Activated CD8-positive, alpha-beta memory T cell treated with anti-CD3 and anti-CD28 coated beads, Interleukin-2, amount 50 U/mL, for 4 hours (primary cell): ENCODE results near the gene SPAG16.
"Not testable (repeated sequence)": the region's sequence is repeated elsewhere in the genome, so short reads cannot be mapped to it uniquely, and the experiment has no call there.

ENCODE experiments used
- DNase-seq: peaks from one replicate; pipeline ENCODE4 v3.0.0-alpha.2; 2020

The SPAG16 gene

DNA sequence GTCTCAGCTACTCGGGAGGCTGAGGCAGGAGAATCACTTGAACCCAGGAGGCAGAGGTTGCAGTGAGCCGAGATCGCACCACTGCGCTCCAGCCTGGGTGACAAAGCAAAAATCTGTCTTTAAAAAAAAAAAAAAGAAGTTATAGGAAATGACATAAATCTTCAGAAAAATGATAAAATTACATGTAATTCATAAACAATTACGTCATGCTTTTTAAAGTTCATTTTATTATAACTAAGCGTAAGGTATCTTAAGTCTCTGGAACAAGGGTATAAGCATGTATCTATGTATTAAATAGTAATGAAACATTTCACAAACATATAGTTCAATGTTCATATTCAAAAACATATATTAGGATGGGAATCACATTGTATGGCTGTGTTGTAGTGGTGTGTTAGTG lies 425.9 kb downstream of the SPAG16 start:
- DNase-seq: no peak

DNA sequence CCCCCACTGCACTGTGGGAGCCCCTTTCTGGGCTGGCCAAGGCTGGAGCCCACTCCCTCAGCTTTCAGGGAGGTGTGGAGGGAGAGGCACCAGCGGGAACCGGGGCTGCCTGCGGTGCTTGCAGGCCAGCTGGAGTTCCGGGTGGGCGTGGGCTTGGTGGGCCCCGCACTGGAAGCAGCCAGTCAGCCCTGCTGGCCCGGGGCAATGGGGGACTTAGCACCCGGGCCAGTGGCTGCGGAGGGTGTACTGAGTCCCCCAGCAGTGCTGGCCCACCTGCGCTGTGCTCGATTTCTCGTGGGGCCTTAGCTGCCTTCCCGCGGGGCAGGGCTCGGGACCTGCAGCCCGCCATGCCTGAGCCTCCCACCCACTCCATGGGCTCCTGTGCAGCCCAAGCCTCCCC lies 434.1 kb downstream of the SPAG16 start:
- not testable (repeated sequence) for DNase-seq

DNA sequence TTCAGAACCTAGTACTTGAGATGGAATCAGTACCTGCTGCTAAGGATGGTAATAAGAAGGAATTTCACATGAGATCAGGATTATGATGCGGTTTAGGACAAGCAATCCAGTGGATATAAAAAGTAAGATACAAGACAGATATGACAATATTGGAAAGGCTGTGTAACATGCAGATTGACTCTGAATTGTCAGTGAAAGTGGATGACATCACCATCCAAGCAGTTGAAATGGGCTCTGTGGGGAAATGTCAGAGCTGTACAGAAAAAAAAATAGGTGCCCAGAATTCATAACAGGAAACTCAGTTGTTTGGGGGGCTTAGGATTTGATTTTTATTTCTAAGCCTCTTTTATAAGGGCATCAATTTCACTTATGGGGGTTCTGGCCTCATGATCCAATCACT lies 438.3 kb downstream of the SPAG16 start:
- DNase-seq: no peak

DNA sequence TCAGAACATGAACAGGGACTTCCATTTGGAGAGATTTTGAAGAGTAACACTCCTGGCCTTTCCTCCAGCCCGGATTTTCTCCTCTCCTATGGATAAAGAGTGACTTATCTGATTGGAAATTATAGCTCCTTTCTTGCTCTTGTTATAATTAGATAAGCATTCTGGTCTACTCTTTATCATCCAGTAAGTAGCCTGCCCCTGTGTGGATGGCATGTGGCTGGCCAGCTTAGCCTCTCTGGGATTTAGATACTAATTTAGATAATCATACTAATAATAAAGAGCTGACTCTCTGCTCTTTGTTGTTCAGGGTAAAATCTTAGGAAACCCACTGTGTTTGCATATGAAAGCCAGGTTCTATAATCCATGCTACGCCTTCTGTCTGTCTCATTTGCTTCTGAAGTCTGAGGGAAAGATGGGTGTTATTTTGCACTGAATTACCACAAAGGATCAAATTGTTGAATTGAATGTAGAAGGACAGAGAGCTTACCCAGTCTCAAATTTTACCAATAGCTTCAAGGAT lies 438.8 kb downstream of the SPAG16 start:
- no peak for DNase-seq

DNA sequence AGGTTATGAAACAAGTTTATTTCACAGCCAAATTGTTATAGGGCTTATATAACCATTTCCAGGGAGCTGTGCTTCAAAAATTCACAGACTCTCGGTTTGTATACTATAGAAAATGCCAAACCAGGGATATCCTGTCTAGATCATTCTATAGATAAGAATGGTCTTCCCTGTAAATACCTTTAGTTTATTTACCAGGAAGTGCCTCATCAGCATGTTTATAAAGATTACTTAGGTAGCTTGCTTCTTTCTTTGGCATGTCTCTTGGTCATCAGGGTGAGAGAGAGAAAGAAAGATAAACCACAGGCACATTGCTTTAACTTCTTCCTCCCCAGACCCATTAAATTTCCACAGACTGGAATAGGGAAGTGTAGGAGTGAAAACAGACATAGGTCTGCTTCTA lies 439.4 kb downstream of the SPAG16 start:
- DNase-seq: no peak

DNA sequence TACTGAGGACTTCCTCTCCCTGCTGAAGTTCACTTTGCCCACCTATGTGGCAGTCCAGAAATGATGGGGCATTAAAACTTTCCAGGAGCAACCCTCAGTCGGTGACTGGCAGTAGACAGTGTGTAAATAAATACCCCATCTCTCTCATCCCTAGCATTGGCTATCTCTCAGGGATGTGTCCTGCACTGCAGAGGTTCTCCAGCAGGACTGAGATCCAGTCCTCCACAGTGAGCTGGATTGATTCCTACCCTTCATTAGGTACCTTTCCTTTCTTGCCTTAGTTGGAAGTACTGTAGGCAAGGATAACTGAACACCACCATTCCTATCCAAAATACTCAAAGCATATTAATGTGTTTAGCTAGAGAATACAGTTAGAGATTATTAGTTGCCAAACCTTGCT lies 441.8 kb downstream of the SPAG16 start:
- DNase-seq: no peak

DNA sequence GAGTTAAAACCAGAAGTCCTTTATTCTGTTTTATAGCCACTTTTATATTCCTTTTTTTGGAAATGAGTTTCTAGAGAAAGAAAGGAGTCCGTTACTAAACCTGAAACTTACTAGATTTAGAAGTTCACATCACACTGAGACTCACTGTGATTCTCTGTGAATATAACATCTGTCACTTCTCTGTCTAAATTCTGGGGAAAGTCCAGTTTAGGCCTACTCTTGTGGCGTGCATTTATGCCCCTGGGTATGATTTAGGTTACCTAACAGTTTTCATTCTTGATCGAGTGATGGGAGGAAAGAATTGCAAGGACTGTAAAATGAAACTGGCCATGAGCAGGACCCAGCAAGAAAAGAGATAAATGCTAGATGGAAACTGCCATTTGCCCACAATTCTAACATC lies 449.6 kb downstream of the SPAG16 start:
- no peak for DNase-seq

DNA sequence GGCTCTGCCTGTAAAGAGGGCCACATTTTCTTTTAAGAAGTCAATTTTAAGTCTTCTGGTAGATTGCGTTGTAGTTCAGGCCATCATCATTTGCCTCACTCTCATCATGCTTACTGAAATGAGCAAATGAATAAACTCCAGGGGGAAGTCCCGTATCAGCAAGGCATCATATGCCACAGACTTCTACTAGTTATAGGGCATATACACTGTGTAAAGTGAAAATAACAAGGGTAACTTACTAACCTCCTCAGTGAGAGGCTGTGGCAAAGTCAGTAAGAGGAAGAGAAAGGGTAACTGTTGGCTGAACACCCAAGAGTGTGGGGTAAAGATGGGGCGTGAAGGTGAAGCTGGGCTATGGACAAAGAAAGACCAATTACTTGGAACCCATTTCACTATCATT lies 456.2 kb downstream of the SPAG16 start:
- no peak for DNase-seq

DNA sequence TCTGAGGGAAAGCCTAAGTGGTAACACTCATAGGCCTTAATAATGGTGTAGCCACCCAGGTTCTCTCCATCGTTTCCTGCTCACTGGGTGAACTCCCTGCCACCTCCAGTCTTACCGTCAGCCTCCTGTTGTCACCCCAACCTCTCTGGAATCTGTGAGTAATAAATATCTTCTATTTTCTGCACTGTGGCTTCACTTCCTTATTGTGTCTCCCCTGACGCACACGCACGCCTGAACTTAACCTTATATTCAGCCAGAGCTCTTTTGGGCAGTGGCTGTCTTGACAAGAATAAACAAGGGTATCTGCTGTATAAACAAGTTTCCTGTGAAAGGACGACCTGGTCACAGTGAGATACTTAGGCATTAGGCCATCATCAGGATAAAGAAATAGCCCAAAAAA lies 467.2 kb downstream of the SPAG16 start:
- no peak for DNase-seq

DNA sequence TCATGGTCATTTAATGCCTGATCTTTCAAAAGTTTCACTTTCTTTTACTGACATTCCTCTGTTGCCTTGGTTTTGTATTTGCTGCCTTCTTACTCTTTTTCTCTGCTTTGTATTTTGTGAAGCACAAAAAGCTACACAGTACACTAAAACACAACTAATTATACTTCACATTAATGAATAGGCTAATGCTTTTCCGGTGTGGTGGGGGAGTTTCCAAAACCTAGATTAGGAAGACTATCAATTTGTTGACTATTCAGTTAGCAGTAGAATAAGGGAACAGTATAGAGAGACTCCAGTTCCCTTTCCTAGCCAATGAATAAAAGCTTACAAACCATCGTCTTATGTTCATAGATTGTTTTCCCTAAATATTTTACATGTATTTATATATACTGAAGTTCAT lies 468.3 kb downstream of the SPAG16 start:
- no peak for DNase-seq

DNA sequence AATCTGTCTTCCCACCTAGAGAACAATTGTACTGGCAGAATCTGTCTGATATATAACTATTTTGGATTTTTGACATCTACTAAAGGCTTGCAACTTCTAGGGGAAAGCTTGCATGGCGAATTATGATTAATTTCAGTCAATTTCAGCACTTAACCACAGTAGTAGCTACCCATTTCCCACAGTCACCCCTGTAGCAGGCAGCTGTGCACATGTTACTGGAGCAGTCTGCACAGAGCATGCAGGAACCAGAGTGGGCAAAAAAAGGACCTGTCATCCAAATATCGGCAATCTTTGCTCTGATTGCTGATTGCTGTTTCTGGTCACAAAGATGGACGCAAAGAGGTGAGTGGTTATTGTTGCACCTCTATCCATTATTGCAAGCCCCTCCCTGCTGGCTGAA lies 473.3 kb downstream of the SPAG16 start:
- no peak for DNase-seq

DNA sequence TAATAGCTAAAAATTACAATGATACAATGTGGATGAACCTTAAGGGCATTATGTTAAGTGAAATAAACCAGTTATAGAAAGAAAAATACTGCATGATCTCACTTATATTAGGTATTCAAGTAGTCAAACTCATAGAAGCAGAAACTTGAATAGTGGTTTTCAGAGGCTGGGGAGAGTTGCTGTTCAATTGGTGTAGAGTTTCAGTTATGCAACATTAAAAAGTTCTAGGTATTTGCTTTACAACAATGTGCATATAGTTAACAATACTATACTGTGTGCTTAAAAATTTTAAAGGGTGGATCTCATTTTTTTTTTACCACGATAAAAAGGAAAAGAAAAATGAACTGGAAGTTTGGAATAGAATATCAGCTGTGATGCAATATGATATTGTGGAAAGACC lies 479.1 kb downstream of the SPAG16 start:
- DNase-seq: no peak

DNA sequence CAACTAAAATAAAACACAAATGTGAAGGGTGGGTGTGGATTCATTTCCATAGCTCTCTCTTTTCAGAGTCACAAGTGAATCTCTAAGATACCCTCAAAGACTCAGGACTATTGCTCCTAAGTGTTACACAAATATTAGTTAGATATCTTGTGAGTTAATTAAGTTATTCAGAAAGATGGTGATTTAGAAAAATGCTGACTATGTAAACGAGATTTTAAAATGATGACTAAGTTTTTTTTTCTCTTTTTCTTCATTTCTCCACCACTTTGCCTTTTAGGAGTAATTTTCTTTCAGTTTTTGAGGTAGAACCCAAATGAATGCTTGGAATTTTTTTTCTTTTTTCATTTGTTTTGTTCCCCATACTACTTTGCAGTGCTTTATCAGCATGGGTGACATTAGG lies 479.7 kb downstream of the SPAG16 start:
- DNase-seq: no peak

DNA sequence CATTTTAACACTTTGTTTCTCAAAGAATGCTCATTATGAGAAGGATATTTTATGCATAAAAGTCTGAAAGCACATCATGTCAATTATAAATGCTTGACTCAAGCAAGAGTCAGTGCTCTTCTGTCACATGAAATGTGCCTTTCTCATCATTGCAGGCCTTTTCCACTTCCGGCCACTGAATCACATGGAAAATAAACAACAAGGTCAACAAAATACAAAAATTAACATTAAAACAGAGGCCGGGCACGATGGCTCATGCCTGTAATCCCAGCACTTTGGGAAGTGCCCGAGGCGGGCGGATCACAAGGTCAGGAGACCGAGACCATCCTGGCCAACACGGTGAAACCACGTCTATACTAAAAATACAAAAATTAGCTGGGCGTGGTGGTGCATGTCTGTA lies 480.6 kb downstream of the SPAG16 start:
- DNase-seq: no peak

DNA sequence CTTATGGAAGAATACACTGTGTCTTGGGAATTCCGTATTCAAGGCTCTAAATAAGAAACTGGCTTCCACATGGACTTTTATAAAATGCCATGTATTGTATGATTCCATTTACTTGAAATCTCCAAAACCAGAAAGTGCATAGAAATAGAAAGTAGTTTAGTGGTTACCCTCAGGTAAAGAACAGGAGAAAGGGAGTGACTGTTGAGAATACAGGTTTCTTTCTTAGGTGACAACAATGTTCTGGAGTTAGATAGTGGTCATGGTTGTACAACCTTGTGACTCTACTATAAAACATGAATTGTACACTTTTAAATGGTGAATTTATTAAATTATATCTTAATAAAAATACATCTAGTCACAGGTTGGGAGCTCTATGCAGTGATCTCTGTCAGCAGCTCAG lies 481.8 kb downstream of the SPAG16 start:
- DNase-seq: no peak

DNA sequence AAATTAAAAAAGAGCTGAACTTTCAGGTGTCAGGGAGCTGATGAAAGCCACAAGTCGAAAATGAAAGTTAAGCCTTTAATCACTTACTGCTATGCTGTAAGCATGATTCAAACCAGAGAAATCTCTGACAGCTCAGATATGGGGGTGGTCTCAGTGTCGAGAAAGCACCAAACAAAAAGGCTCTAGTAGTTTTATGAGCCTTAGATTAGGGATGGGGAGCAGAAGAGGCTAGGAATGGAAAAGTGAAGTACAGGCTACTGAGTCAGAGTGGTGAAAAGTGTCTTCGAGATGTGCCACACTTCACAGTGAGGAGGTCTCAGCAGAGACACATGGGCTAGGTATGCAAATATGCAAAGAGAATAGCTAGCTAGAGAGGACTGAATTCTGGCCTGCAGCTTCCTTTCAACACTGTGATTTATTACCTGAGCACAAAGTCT lies 482.2 kb downstream of the SPAG16 start:
- no peak for DNase-seq

DNA sequence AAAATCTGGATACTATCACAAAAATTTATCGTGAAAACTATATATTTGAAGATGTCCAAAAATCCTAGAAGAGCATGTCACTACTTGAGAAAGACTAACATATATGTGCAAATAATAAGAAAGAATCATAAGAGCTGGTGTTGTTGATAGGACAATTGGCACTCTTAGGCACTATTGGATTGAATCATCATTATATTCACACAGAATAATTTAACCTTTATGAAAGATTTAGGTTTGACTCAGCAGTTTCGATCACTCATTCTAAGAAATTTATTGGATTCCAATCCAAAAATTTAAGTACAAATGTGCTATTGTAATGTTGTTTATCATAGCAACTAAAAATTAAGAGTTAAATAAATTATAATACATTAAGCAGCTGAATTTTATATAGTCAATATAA lies 503.6 kb downstream of the SPAG16 start:
- DNase-seq: no peak

DNA sequence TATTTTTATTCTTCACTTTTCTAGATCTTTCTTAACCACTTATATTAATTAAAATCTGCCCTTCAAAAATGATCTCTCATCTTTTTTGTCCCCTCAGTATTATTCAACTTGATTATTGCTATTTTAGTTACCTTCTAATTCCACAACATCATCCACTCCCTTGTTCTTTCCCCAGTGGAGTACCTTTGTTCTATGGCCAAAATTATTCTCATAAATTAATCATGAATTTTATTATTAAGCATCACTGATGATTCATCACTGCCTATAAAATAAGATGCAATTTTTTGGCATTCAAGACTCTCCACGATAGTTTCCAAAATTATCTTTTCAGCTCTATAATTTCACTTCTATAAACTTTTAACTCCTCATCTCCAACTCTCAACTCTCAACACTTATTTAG lies 505.7 kb downstream of the SPAG16 start:
- DNase-seq: no peak

DNA sequence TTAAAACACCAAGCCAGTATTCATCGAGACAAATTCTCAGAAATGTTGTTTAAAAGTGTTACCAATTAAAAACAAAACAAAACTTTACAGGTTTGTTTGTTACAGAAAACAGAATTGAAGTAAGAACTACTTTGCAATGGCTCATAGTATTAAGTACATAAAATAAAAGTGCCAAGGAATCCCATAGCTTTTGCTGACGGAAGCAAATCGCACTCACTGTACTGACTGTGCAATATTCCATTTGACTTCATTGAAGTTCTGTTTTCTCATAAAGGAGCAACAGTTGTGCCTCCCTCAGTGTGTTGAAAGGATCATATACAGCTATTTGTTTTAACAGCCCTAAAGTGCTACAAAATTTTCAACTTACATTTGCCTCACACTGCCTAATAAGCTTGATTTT lies 507.8 kb downstream of the SPAG16 start:
- no peak for DNase-seq

DNA sequence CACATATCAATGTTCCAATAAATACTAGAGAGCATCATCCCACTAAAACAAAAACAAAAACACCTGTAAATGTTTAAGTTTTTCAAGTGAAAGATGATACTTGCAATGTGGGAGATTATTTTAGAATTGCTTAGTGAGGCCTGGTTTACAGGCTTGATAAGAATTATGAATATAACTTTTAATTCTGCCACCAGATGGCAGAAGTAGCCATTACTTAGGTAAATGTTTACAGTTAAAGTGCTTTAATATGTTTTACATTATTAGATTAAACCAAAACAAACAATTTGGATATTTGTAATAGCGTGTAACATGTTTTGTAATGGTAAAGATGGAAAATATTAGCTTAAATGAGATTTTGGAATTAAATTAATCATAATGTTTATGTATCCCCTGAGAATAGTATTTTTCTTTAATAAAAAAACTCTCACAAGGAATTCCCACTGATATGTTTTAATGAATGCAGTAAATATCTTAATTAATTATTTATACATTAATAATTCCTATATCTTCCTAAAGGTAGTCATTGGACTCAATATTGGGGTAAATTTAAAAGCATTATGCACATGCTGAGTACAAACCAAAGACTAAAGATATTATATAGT lies 522.0 kb downstream of the SPAG16 start:
- DNase-seq: no peak

DNA sequence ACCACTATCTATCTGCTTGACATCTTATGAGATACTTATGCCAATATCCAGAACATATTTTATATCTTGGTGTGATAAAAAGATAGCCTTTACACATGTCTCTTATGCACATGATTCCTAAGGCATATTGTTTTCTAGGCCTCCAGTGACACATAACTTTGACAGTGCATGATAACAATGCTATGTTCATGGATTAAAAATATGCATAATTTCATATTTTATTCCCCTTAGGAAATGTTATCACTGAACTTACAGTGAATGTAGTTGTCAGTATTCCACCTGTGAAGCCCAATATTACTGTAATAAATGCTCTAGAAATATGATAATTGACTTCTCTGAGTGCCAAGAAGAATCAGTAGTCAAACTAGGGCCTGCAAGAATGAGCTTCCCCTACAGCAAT lies 532.3 kb downstream of the SPAG16 start:
- no peak for DNase-seq

DNA sequence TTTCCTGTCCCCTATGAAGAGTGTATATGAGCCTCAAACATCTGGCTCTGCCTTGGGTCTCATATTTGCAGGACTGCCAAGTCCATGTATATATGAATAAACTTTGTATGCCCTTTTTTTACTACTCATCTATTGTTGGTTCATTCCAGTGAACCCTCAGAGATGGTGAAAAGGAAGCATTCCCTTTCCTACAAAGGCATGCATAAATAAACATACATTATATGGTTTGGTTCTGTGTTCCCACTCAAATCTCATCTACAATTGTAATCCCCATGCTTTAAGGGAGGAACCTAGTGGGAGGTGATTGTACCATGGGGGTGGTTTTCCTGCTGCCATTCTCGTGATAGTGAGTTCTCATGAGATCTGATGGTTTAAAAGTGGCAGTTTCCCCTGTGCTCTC lies 534.2 kb downstream of the SPAG16 start:
- DNase-seq: no peak

DNA sequence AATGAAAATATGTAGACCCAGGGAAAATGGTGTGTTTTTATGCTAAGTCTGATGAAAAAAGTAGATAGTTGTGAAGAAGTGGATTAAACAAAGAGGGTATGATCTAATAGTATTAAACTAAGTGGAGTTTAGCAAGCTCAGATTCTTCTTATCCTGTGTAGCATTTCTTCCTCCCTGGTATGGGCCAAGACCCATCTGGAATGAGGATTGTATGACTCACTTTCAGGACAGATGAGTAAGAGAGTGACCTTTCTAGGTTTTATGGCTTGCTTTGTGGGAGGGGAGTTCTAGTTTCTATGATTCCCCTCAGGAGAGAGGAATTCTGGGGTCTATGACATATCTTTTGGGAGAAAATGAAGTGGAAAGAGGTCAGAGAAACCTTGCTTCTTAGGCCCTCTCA lies 550.1 kb downstream of the SPAG16 start:
- DNase-seq: no peak

DNA sequence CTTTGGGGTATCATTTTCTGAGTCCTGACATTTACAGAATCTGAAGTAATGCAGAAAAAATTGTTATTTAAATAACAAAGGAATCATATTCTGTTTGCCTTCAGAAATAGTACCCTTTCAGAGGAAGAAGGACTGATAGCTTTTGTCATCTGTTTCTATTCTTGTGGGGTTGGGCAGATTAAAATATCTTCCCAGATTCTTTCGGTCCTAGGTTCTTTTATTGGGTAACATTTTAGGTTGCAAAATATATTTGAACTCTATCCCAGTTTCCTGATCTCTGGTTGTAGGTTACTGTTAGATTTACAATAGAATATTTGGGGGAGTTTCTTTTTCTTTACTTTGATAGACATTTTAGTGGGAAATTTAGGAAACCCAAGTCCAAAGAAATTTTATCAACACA lies 550.5 kb downstream of the SPAG16 start:
- no peak for DNase-seq

DNA sequence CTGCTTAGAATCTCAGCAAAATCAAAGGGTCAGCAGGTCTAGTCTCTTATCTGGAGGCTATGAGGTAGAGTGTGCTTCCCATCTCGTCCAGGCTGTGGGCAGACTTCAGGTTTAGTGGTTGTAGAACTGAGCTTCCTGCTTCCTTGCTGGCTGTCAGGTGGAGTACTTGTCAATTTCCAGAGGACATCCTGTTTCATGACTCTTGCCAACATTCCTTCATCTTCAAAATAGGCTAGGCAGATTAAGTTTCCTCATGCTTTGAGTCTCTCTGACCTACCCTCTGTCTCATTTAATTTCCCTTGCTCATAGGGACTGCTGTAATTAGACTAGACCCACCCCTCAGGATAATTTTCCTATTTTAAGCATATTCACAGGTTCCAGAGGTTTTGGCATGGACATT lies 562.6 kb downstream of the SPAG16 start:
- no peak for DNase-seq

DNA sequence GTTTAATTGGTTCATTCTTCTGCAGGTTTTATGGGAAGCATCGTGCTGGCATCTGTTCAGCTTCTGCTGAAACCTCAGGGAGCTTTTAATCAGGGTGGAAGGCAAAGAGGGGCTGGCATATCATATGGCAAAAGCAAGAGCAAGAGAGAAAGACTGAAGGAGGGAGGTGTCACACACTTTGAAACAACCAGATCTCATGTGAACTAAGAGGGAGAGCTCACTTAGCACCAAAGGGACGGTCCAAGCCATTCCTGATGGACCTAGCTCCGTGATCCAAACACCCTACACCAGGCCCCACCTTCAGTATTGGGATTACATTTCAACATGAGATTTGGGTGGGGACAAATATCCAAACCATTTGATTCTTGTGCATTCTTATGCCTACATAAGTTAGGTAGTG lies 563.1 kb downstream of the SPAG16 start:
- DNase-seq: no peak
